ENCODE results near the gene DDOST.
"Not testable (repeated sequence)": the region's sequence is repeated elsewhere in the genome, so short reads cannot be mapped to it uniquely, and the experiment has no call there.

The DDOST gene

DNA sequence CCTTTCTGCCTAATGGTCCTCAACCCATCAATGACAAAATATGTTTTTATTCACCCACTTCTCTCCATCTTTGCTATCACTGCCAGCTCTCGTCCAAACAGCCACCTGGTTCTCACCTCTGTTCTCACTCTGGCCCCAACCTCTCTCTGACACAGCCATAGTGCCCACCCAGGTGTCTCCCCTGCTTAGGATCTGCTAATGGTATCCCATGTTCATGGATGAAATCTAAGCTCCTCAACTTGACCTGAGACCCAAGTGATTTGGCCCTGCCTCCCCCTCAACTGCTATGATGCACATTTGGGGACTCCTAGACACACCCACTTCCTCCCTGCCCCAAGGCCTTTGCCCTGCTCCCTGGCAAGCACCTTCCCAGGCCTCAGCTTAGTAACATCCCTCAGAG, 30.7 kb upstream of the DDOST start:
- no peak for DNase-seq (ENCODE audit: low spot score)

DNA sequence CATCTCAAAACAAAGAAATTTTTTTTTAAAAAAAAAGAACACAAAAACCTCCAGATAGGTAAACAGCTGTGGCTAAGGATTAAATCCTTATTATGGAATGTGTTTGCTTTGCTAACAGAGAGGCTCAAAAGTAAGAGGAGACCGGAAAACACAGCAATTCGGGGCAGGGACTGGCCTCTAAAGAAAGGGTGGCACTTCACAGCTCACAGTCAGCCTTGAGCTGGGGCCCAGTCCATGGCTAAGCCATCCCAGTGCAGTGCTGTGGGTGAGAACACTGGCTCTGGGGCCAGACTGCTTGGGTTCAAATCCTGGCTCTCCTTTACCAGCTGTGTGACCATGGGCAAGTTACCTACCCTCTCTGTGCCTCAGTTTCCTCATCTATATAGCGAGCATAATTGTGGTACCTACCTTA, 28.5 kb upstream of the DDOST start:
- DNase-seq (ENCODE audit: low spot score), result no peak

DNA sequence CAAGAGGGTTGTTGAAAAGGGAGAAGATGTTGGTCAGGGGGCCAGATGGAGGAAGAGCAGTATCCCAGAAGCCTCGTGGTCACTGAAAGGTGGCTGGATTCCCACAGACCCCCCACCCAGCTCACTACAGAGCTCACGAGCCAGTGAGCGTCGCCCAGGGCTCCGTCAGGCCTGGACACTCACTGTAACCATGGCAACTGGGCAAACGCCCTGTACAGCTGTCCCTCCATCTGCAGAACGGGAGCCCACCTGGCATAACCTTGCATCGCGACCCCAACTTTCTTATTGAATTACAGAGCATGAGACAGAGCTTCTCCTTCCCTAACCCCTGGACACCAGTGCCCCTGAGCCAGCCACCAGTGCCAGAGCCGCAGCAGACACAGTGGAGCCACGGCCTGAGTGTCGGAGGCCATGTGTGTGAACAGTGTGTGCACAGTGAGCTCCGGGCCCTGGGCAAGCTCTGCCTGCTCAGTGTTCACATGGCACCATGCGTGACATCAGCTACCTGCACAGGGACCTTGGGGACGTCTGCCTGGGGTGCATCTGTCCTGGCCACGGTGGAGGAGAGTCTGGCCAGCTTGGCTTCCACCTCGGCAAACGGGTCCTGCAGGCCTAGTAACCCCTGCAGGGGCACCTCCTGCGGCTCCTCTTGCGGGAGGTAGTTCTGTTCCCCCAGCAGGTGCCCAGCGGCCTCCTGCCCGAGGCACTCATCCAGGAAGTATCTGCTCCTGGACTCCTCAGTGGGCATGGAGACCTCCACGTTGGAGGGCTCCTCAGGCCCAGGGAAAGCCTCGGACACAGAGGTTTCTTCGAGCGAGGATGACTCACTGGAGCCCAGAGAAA, 25.9 kb upstream of the DDOST start:
- DNase-seq (ENCODE audit: low spot score), result no peak

DNA sequence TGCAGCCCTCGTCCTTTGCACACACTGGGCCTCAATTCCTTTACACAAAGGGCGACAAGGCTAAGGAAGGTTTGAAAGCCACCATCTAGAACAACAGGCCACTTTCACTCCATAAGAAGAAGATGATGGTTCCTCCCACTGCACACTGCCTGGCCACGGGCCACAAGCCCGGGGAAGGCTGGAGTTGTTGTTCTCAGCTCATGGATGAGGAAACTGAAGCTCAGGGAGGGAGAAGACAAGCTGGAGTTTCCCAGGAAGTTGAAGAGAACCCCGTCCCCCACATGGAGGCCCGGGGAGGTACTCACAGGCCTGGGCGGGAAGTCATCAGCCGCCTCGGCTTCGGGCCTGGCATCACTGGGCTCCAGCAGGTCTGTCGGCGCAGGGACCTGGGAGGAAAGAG, 24.6 kb upstream of the DDOST start:
- no peak for DNase-seq (ENCODE audit: low spot score)

DNA sequence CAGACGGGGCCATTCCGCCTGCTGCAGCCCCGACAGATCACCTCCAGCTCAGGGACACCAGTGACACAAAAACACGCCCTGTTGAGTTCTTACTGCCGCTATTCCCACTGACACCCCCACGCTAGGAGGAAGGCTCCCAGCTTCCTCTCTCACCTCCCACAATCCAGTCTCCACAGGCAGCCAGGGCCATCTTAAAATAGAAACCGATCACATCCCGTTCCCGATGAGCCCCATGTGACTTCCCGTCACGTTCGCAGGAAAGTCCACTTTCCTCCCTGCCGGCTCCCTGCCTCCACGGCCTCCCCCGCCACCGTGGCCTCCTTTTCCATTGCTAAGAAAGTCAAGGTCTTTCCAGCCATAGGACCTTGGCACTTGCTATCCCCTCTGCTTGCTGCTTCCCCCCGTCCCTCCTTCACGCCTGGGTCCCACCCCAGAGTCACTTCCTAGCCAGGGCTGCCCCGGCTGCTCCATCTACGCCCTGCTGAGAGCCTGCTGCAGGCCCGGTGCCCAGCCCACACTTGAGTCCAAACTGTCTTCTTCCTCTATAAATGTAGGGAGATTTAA, 24.0 kb upstream of the DDOST start:
- DNase-seq (ENCODE audit: low spot score), result no peak

DNA sequence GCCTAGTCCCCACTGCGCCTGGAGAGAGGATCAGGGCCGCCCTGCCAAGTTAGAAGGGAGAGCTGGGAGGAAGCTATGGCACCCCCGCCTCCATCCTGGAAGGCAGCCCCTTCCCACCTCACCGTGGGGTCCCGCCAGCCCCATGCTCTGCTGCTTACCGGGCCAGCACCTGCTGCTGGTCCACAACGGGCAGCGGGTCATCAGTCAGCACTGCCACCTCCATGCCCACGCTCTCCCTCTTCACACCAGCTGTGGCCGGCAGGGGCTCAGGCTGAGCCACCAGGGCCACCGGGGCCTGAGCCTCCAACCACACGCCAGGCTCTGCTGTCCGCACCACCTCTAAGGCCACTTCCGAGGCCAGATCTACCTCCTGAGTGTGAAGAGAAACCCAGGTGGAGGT, 23.5 kb upstream of the DDOST start:
- no peak for DNase-seq (ENCODE audit: low spot score)

DNA sequence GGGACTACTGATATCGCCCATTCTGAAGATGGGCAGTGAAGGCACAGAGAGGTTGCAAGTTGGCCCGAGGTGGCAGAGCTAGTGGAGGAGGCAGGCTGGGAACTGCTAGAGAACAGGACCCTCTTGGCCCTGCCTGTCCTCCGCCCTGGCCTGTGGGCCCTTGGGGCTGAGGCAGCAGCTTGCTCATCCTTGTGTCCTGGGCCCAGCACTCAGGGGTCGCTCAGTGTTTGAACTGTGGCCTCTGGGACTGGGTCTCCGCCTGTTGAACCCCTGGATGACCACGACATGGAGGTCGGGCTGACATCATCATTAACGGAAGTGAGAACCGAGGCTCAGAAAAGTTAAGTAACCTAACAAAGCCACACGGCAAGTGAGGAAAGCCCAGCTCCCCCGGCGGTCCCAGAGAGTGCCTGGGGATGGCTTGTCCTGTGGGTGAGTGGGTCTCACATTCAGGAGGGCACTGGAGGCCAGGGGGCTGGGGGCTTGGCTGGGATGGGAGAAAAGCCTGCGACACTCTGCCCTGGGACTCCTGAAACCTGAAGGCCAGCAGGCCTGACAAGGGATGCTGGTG, 23.0 kb upstream of the DDOST start:
- no peak for DNase-seq (ENCODE audit: low spot score)

DNA sequence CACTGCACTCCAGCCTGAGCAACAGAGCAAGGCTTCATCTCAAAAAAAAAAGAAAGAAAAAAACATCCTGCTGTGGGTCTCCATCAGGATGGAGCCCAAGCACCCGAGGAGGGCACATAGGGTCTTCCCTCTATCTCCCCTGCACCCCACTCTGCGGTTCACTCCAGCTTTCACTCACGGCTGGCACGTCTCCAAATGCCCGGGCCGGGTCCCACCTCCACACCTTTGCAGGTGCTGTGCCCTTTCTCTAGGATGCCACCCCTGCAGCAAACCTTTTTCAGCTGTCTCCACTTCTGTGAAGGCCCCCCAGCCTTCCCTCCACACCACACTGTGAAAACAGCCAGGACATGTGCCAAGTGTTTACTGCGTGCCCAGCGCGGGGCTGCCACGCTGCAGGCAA, 22.4 kb upstream of the DDOST start:
- no peak for DNase-seq (ENCODE audit: low spot score)

DNA sequence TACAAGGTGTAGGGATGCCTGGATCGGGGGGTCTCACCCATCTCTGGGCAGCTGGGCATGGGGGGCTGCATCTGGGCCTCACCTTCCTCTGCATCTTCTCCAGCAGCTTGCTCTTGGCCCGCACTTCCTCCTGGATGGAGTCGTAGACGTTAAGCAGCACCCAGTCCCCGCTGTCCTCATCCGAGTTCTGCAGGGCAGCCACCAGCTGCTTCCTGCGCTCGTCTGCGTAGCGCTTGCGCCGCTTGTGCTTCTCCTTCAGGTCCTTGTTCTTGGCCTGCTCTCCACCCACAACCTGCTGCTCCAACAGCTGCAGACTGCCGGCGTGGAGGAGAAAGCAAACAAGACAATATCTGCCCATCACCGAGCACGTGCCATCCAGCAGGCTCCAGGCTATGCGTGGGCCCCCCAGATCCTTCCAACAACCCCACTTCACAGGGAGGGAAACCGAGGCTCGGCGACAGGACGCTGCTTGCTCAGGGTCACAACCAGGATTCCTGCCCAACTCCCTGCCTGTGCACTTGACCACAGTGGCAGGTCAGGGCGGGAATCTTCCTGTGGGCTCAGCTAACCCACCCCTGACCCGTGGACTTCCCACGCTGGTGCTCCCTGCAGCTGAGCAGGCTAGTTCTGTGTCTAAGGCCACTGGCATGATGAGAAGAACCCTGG, 21.5 kb upstream of the DDOST start:
- peak; percentile 47 for DNase-seq (ENCODE audit: low spot score)

DNA sequence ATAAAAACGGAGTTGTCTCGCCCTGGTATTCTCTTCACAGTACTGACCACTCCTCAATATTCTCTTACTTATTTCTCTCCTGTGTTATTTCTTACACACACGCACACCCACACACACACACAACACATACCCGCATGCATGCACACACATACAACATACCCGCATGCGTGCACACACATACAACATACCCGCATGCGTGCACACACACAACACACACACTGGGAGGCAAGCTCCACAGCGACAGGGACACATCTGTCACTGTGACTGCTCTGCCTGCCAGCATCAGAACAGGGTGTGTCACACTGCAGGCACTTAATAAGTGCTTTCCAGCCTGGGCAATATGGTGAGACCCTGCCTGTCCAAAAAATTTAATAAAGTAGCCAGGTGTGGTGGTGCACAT, 20.8 kb upstream of the DDOST start:
- DNase-seq (ENCODE audit: low spot score), result no peak

DNA sequence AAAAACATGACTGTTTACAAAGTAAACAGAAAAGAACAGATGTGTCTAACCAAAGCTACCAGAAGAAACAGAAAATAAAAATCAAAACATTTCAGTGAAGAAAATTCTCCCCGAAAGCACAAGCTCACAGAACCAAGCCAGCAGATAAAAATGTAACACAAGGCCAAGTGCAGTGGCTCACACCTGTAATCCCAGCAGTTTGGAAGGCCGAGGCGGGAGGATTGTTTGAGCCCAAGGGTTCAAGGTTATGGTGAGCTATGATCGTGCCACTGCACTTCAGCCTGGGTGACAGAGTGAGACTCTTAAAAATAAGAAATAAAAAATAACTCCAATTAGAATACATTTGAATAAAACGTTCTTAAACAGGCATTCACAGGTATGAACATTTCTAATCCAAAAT, 19.1 kb upstream of the DDOST start:
- no peak for DNase-seq (ENCODE audit: low spot score)

DNA sequence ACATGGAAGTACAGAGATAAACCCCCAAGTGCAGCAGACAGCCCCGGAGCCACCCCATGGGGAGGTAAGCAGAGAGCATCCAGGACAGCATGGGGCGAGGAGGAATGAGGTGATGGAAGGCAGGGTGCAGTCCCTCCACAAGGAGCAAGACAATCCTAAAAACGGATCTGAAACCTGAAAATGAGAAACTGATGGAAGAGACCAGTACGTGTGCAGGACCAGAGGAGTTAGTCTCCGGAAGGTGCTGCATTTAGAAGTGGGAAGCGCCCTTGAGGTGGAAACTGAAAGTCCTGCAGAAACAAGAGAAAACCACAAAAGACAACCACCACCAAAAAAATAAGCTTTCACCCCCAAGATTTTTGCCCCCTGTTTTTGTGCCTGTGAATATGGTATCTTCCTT, 17.4 kb upstream of the DDOST start:
- peak; percentile 43 for DNase-seq (ENCODE audit: low spot score)

DNA sequence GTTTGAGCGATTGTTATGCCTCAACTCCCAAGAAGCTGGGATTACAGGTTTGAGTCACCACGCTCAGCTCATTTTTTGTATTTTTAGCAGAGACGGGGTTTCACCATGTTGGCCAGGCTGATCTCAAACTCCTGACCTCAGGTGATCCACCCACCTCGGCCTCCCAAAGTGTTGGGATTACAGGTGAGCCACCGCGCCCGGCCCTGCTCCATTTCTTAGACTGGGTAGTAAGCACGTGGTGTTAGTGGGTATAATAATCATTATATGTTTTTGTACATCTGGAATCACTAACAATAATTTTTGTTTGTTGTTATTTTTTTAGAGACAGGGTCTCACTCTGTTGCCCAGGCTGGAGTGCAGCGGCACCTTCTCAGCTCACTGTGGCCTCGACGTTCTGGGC, 12.5 kb upstream of the DDOST start:
- not testable (repeated sequence) for DNase-seq (ENCODE audit: low spot score)

DNA sequence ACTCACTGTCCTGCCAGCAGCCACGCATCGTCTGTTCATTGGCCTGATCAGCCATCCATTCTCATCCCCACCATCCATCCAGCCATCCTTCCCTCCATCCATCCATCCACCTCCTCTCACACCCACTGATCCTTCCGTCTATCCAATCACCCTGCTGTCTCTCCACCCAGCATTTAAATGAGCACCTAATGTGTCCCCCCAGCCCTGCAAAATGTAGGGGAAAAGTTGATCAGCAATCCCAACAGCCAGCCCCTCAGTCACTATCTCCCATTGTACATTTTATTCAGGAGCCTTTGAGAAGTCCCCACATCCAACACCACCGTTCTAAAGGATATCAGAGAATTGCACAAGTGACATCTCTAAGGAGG, 11.1 kb upstream of the DDOST start:
- DNase-seq (ENCODE audit: low spot score), result no peak

DNA sequence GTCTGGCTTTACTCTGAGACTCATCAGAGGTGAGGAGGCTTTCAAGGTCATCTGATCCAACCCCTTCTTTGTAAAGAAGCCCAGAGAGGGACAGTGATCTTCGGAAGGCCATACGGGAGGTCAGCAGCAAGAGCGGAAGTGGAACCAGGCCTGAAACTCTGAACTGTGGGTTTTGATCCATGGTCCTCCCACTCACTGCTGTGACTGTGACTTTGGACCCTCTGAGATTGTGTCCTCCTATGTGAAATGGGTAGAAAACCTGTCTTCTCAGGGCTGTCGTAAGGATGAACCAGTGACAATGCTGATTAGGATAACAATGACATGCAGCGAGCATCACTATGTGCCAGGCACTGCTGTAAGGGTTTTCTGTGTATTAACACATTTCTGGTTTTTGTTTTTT, 9.8 kb upstream of the DDOST start:
- no peak for DNase-seq (ENCODE audit: low spot score)

DNA sequence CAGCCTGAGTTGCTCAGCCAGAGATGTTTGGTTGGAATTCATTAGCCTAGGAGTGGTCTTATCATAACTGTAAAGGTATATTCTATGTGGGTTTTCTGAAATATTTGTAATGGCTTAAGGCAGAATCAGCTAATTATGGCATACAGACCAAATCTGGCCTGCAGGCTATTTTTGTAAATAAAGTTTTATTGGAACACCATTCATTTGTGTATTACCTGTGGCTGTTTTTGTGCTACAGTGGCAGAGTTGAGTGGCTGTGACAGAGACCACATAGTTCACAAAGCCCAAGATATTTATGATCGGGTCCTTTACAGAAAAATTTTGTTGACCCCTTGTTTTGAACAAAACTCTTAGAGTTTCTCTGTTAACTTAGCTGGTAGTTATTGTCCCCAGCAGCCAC, 7.4 kb upstream of the DDOST start:
- DNase-seq (ENCODE audit: low spot score), result no peak

DNA sequence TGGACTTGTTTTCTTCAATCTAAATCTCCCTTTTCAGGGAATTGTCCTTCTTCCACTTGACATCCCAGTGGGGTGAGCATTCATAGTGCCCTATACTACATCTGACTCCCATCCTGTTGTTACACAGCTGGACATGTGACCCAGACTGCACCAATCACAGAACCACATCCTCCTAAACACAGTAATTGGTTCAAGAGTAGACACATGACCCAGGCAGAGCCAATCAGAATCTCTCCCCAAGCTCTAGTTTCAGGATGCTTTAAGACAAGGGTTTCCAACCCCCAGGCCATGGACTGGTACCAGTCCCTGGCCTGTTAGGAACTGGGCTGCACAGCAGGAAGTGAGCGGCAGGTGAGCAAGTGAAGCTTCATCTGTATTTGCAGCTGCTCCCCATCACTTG, 5.6 kb upstream of the DDOST start:
- DNase-seq (ENCODE audit: low spot score), result no peak

DNA sequence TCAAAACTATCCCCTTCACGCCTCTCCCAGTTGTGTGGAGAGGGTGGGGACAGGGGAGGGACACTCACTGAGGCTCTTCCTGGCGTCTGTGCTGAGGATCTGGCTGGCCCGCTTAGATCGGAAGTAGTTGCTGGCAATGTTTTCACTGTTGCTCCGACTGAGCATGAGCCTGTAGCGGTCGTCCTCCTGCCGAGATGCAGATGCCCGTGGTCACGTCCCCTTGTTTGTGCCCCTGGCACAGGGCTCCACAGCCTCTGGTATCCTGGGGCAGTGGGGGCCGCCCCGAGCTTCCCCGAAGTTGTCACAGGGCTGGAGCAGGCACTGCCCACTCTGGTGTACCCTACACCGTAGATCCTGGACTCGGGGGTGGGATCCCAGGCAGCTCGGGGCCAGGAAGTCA, 5.0 kb upstream of the DDOST start:
- no peak for DNase-seq (ENCODE audit: low spot score)

DNA sequence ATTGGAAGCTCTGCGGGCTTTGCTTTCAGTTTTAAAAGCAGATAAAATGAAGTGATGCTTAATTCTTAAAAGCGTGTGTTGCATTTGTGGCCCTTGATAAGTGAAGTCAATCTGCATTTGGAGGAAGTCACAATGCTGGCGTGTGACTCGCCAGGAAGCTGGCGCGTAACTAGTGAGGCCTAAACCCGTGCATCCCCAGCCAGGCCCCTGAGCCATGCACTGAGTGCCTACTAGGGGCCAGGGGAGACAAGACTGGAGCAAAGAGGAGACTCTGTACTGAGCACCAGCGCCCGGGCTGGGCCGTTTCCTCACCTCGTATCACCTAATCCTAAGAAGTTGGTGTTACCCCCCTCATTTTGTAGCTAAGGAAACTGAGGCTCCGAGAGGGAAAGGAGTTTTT, 4.6 kb upstream of the DDOST start:
- no peak for DNase-seq (ENCODE audit: low spot score)

DNA sequence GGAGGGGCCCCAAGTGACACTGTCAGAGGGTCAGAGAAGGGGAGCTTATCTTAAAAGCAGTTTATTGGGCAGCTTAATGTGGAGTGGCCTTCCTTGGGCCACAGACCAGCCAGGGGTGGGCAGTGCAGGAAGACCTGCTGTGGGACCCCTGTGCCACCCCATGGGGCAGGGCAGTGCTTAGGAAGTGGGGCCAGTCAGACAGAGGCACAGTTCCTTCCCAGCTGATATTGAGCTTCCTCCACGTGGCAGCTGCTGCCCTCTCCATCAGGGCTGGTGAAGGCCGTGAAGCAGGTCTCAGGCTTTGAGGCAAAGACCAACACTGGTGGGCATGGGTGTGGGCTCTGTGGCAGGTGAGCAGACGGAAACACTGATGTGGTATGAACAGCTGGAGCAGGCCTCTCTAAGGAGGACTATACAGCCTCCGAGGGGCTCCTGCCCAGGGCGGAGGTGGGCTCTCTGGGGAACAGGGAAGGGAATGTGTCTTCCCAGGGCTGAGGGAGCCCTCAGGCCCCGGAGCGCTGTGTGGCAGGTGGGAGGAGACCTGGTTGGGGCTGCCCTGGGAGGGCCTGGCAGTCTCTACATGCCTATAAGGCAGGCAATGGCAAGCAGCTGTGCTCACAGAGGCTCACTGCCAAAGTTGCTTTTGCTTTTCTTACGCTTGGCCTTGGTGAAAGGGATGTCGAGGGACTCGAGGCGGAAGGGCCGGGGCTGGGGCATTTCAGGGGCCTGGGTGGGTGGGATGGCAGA, 3.0 kb upstream of the DDOST start:
- DNase-seq (ENCODE audit: low spot score), result no peak

DNA sequence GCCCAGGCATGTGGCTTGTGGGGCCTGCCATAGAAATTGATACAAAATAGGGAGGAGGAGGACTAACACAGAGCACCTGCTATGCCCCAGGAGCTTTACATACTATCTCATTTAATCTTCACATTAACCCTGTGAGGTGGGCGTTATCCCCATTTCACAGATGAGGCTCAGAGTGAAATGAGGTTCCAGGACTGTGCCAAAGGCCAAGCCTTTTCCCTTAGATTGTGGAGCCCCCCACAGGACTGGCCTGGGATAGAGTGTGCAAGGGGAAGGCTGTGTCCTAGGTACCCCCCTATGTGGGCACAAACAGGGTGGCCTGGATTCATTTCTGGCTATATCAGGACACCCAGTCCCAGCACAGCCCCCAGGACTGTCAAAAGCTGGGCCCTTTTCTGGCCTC, 2.2 kb upstream of the DDOST start:
- DNase-seq (ENCODE audit: low spot score), result no peak

DNA sequence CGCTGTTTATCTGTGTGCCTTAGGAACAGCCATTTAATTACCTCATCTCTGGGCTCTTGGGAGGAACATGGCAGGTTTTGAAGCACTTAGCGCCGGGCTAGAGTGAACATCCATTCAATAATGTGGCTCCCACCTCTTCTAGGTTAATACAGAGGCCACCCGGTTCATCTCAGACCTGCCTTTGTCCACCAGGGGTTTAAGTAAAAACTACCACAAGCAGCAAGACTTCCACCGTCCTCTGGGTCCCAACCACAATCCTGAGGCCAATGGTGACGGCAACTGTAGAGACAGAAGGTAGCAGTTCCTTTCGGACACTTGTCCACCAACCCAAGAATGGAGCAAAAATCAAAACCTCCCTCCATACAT, 924 bp upstream of the DDOST start:
- no peak for DNase-seq (ENCODE audit: low spot score)

DNA sequence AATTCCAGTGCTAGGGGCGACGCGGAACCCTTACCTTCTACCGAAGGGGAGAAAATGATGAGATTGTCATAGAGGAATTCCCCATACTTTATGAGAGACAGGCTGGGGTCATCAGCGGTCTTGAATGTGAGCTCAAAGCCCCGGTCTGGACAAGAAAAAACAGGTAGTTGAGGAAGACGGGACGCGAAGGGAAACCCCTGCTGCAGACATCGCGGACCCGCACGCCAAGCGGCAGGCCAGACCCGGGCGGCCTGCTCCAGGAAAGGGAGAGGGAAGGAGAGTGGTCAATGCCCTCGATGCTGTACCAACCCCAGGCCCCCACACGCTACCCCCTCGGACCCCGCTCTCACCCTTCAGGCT, 342 bp downstream of the DDOST start:
- no peak for DNase-seq (ENCODE audit: low spot score)

All from globus pallidus (tissue), 1 donor.